GM12801 (cell line): ENCODE measurements around the gene F2.

Source experiments
- TF ChIP-seq, protein P1 (sequence below): IDR thresholded peaks from one replicate; pipeline ENCODE4 v1.5.1; 2011; ENCODE audit warnings: control low read depth; ENCODE audit not compliant: insufficient read length; ENCODE audit errors: extremely low read depth

Gene F2

GRCh38 chr11:46724088-46724487 lies 5.1 kb downstream of the F2 start:
- TF ChIP-seq, protein P1, sequence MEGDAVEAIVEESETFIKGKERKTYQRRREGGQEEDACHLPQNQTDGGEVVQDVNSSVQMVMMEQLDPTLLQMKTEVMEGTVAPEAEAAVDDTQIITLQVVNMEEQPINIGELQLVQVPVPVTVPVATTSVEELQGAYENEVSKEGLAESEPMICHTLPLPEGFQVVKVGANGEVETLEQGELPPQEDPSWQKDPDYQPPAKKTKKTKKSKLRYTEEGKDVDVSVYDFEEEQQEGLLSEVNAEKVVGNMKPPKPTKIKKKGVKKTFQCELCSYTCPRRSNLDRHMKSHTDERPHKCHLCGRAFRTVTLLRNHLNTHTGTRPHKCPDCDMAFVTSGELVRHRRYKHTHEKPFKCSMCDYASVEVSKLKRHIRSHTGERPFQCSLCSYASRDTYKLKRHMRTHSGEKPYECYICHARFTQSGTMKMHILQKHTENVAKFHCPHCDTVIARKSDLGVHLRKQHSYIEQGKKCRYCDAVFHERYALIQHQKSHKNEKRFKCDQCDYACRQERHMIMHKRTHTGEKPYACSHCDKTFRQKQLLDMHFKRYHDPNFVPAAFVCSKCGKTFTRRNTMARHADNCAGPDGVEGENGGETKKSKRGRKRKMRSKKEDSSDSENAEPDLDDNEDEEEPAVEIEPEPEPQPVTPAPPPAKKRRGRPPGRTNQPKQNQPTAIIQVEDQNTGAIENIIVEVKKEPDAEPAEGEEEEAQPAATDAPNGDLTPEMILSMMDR, result no peak

DNA sequence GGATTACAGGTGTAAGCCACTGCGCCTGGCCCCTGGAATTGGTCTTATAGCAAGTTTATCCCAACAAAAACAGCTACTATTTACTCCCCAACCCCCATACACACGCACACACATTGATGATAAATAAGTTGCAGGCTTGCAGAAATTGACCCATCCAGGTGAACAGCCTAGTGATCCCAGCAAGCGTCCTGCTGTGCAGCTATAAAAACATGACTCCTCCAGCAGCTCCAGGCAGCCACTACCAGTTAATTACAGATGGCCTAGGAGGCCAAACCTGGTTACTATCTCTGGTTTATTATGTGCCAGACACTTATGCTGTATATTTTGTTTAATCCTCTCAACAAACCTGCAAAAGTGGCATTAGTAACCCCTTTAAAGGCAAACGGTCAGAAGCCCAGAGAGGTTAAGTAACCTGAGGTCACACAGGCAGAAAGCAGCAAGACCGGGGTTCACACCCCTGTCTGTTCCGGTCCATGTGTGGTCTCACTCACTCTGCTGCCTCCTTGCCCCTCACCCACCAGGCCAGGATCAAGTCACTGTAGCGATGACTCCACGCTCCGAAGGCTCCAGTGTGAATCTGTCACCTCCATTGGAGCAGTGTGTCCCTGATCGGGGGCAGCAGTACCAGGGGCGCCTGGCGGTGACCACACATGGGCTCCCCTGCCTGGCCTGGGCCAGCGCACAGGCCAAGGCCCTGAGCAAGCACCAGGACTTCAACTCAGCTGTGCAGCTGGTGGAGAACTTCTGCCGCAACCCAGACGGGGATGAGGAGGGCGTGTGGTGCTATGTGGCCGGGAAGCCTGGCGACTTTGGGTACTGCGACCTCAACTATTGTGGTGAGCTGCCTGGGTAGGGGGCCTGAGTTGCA lies 6.6 kb downstream of the F2 start:
- TF ChIP-seq, protein P1, result no peak

- TF ChIP-seq, protein P1, result no peak
These were observed 7.3 kb downstream of the F2 start for GRCh38 chr11:46726206-46726862.

GRCh38 chr11:46727952-46728658 lies 9.1 kb downstream of the F2 start:
- TF ChIP-seq, protein P1, result no peak

DNA sequence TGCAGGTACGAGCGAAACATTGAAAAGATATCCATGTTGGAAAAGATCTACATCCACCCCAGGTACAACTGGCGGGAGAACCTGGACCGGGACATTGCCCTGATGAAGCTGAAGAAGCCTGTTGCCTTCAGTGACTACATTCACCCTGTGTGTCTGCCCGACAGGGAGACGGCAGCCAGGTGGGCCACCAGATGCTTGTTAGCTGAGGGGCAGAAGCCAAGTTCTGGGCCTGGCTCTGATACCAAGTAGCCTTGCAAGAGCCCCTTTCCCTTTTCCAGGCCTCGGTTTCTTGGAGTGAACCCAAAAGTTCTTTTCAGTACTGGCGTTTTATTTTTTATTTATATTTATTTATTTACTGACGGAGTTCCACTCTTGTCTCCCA lies 9.6 kb downstream of the F2 start:
- TF ChIP-seq, protein P1, result no peak

DNA sequence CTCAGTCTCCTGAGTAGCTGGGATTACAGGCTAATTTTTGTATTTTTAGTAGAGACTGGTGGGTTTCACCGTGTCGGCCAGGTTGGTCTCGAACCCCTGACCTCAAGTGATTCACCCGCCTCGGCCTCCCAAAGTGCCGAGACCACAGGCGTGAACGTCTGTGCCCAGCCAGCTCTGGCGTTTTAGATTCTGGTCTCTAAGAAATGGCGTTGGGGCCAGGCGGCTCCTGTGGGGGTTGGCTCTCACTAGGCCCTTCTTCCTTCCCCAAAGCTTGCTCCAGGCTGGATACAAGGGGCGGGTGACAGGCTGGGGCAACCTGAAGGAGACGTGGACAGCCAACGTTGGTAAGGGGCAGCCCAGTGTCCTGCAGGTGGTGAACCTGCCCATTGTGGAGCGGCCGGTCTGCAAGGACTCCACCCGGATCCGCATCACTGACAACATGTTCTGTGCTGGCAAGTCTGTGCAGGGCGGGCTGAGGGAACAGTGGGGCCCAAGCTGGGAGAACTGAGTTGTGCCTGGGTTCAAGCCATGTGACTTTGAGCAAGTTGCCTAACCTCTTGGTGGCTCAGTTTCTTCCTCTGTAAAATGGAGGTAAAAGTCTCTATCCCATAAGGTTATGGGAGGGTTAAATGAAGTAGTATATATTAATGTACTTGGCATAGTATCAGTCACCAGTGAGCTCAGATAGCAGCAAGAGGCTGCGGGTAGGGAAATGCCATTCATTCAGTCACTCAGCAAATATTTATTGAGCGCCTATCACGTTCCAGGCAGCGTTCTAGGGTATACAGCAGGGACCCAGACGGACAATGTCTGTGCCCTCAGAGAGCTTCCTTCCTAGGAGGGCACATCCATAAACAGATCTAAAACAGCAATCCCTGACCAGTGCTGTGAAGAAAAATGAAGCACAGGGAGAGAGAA lies 10.4 kb downstream of the F2 start:
- TF ChIP-seq, protein P1, result no peak
